Neuron (in vitro differentiated cells): ENCODE data around the gene PSMC4.

ENCODE experiments used
- H2AFZ ChIP-seq: one replicate; pipeline ENCODE4 v1.6.1; 2013; ENCODE audit warnings: low read depth, mild to moderate bottlenecking, inconsistent platforms, low read length, moderate library complexity
- H3K27me3 ChIP-seq: one replicate; pipeline ENCODE4 v1.6.1; 2013; ENCODE audit warnings: low read length; ENCODE audit not compliant: insufficient read depth
- H3K36me3 ChIP-seq: one replicate; pipeline ENCODE4 v1.6.1; 2013; ENCODE audit warnings: low read length; ENCODE audit not compliant: insufficient read depth
- H3K4me1 ChIP-seq: one replicate; pipeline ENCODE4 v1.6.1; 2013; ENCODE audit warnings: low read length; ENCODE audit not compliant: insufficient read depth
- H3K4me3 ChIP-seq: 2 replicates; pipeline ENCODE4 v1.5.1; 2013; ENCODE audit warnings: mild to moderate bottlenecking, low read length, moderate library complexity
- H3K9me3 ChIP-seq: one replicate; pipeline ENCODE4 v1.6.1; 2013; ENCODE audit warnings: low read length

PSMC4 gene

DNA sequence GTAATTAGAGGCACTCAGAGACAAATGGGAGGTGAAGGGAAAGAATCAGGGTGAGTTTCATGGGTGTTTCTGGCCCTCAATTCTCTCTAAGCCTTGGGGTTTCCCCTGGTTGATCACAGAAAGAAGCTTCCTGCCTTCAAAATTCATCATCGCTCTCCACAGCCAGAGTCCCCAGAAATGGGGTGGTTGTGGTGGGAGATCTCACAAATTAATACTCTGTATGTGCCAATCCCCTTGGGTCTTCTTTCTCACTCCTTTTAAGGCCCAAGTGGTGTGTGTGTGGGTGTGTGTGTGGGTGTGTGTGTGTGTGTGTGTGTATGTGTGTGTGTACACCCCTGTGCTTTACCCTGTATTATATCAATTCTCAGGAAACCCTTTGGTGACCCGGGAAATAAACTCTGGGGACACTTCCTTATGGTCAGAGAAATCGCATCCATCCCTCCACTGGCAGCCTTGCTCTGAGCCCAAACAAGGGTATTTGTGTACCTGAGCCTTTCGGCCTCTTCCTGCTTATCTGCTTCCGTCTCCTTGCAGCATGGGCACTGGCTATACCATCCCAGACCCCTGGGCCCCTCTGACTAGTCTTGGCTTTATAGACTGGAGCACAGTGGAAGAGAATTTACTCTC lies 33.8 kb upstream of the PSMC4 start:
- Histone ChIP-seq H3K27me3 (peaks cover 2% of the 10 kb centered on the region), H3K9me3 (peaks cover 3% of the 10 kb centered on the region), H3K4me1 (peaks cover 8% of the 10 kb centered on the region), H3K36me3 (no peaks in the 10 kb centered on the region), H3K4me3 (no peak overlapping the region), H2AFZ (no peak overlapping the region)

DNA sequence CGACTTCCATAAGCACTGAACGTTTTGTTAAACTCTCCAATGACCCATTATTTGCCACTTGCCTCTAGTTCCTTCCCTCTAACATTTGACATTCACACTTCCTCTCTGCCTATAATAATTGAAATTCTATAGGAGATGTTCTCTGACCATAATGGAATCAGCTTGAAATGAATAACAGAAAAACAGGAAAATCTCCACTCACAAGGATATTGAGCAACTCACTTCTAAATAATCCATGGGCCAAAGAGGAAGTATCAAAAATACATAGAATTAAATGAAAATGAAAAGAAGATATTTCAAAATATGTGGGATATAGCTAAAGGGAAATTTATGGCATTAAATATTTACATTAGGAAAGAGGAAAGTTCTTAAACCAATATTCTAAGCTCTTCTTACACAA lies 33.2 kb upstream of the PSMC4 start:
- H3K4me3 ChIP-seq, result no peak overlapping the region
- peaks cover 3% of the 10 kb centered on the region for H3K9me3 ChIP-seq
- peaks cover 10% of the 10 kb centered on the region for H3K4me1 ChIP-seq
- H3K36me3 ChIP-seq, result no peaks in the 10 kb centered on the region
- H2AFZ ChIP-seq, result no peak overlapping the region
- H3K27me3 ChIP-seq, result peaks cover 2% of the 10 kb centered on the region

DNA sequence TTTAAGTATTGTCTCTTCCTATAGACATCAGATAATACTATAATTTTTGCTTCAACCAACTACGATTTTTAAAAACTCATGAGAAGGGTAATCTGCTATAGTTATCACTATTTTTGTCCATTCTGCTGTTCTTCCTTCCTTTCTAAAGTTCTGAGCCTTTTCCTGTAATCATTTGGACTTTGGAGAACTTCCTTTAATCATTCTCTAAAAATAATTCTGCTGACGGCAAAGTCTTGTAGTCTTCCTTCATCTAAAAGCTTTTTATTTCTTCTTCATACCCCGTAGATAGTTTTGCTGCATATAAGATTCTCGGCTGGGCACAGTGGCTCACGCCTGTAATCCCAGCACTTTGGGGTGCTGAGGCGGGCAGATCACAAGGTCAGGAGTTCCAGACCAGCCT lies 31.4 kb upstream of the PSMC4 start:
- Histone ChIP-seq H3K4me3 (no peak overlapping the region), H3K27me3 (peaks cover 2% of the 10 kb centered on the region), H2AFZ (no peak overlapping the region), H3K9me3 (peaks cover 3% of the 10 kb centered on the region), H3K4me1 (peaks cover 10% of the 10 kb centered on the region), H3K36me3 (no peaks in the 10 kb centered on the region)

DNA sequence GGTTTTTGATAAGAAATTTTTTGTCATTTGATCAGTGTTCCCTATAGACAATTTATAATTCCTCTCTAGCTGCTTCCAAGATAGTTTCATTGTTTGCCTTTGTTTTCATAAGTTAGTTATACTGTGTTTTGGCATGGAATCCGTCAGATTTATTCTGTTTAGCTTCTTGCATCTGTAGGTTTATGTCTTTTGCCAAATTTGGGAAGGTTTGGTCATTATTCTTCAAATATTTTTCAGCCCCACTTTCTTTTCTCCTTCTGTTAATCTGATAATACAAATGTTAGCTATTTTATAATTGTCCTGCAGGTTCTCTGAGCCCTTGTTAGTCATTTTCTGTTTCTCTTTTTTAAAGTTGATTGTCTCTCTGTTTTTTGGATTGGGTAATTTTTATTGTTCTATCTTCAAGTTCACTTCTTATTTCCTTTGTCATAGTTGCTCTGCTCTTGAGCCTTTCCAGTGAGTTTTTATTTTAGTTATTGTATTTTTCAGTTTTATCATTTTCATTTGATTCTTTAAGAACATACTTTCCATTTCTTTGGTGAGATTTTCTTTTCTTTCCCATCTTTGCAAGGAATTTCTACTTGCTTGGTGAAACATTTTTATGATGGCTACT lies 30.6 kb upstream of the PSMC4 start:
- H3K9me3 ChIP-seq, result peaks cover 3% of the 10 kb centered on the region
- peaks cover 2% of the 10 kb centered on the region for H3K27me3 ChIP-seq
- peaks cover 10% of the 10 kb centered on the region for H3K4me1 ChIP-seq
- H3K36me3 ChIP-seq, result no peaks in the 10 kb centered on the region
- H2AFZ ChIP-seq, result no peak overlapping the region
- no peak overlapping the region for H3K4me3 ChIP-seq

DNA sequence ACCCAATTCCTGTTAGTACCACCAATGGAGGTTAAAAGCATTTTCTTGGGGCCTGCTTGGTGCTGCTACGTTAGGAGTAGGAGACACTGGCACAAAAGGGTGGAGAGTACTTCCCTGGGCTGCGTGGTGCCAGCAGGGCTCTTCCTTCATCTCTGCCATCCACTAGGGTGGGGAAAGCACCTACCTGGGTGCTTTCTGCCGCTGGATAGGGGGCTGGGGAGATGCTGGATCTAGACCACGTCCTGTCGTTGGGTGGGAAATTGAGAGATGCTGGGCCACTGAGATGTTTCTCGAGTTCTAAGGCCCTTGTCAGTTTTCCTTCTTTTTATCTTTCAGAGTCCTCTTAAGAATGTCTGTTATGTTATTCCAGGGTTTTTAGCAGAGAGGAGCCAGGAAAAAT lies 29.8 kb upstream of the PSMC4 start:
- peaks cover 2% of the 10 kb centered on the region for H3K27me3 ChIP-seq
- H3K4me1 ChIP-seq, result peaks cover 10% of the 10 kb centered on the region

DNA sequence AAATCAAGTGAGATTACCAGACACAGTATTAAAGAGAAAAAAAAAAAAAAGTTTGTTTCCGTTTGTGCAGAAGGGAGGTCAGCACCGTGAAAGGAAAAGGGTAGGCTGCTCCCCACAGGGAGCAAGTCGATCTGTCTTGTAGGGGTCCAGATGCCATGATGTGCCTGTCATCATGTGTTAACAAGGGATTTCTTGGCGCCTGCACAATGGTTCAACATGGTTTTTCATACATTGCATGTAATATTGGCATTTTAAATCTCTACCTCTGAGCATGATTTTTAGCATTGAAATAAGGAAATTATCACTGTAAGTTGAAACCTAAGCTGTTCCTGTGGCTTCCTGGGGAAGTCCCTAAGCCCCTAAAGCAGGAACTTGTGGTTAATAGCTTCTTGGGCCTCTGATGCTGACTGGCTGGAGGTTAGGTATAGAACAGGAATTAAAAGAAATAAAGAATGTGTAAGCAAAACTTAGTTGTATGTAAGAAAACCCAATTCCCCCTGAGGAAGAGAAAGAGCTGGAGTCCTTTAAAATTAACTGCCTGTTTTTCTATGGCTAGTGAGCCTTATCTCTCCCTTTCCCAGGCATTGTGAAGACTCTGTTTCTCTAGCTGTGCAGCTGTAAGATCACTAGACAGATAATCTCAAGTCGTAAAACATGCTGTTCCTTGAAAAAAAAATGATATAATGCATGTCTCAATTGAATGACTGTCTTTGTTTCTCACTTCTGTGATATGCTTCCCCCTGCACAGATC lies 29.2 kb upstream of the PSMC4 start:
- Histone ChIP-seq H2AFZ (no peak overlapping the region), H3K27me3 (no peaks in the 10 kb centered on the region), H3K9me3 (peaks cover 3% of the 10 kb centered on the region)

More for the DNA sequence above, 29.8 kb upstream of the PSMC4 start:
- Histone ChIP-seq H3K9me3 (peaks cover 3% of the 10 kb centered on the region), H3K4me3 (no peak overlapping the region), H2AFZ (no peak overlapping the region), H3K36me3 (no peaks in the 10 kb centered on the region)

DNA sequence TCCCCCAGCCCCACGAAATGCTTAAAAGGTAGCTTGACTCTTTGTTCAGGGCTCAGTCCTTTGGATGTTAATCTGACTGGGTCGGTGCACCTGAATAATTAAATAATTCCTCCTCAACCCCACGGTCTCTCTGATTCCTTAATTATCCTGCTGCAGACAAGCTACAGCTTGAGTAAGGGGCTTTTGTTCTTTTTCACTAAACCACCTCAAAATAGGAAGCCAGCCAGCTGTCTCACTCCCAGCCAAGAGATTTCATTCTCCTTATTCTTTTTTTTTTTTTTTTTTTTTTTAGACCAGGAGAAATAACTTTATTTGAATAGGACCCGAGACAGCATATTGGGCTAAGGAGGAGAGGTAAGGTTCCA lies 28.6 kb upstream of the PSMC4 start:
- H2AFZ ChIP-seq, result no peak overlapping the region
- H3K4me1 ChIP-seq, result peaks cover 10% of the 10 kb centered on the region
- H3K9me3 ChIP-seq, result peaks cover 3% of the 10 kb centered on the region
- no peaks in the 10 kb centered on the region for H3K36me3 ChIP-seq
- no peak overlapping the region for H3K4me3 ChIP-seq
- no peaks in the 10 kb centered on the region for H3K27me3 ChIP-seq

More for the DNA sequence above, 29.2 kb upstream of the PSMC4 start:
- H3K36me3 ChIP-seq, result no peaks in the 10 kb centered on the region
- H3K4me1 ChIP-seq, result peaks cover 10% of the 10 kb centered on the region
- H3K4me3 ChIP-seq, result no peak overlapping the region

DNA sequence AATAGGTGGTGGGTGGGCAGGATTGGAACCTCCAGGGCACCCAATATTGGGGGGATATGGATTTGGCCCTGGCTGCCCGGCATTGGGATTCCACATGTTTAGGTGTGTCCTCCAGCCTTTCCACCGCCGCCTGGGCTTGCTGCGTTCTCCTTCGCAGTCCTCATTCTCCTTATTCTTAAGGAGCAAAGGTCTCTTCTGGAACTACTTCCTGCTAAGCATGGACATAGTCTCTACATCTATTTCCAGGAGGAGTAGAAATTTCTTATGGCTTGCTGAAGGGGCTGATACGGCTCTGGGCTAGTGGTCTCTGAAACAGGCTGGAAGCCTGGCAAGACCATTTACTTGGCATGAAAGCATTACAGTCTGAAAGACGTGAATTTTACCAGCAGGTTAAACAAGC lies 27.4 kb upstream of the PSMC4 start:
- Histone ChIP-seq H3K36me3 (no peaks in the 10 kb centered on the region), H3K9me3 (peaks cover 3% of the 10 kb centered on the region), H2AFZ (no peak overlapping the region), H3K4me1 (peaks cover 10% of the 10 kb centered on the region), H3K4me3 (no peak overlapping the region), H3K27me3 (no peaks in the 10 kb centered on the region)

DNA sequence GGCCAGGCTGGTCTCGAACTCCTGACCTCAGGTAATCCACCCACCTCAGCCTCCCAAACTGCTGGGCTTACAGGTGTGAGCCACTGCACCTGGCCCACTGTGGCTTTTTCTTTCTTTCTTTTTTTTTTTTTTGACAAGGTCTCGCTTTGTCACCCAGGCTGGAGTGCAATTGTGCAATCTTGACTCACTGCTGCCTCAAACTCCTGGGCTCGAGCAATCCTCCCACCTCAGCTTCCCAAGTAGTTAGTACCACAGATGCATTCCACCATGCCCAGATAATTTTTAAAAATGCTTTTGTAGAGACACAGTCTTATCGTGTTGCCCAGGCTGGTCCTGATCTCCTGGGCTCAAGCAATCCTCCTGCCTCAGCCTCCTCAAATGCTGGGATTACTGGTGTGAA lies 24.4 kb upstream of the PSMC4 start:
- Histone ChIP-seq H3K4me3 (no peak overlapping the region), H3K4me1 (peaks cover 9% of the 10 kb centered on the region), H2AFZ (no peak overlapping the region), H3K36me3 (no peaks in the 10 kb centered on the region), H3K9me3 (no peaks in the 10 kb centered on the region), H3K27me3 (no peaks in the 10 kb centered on the region)

DNA sequence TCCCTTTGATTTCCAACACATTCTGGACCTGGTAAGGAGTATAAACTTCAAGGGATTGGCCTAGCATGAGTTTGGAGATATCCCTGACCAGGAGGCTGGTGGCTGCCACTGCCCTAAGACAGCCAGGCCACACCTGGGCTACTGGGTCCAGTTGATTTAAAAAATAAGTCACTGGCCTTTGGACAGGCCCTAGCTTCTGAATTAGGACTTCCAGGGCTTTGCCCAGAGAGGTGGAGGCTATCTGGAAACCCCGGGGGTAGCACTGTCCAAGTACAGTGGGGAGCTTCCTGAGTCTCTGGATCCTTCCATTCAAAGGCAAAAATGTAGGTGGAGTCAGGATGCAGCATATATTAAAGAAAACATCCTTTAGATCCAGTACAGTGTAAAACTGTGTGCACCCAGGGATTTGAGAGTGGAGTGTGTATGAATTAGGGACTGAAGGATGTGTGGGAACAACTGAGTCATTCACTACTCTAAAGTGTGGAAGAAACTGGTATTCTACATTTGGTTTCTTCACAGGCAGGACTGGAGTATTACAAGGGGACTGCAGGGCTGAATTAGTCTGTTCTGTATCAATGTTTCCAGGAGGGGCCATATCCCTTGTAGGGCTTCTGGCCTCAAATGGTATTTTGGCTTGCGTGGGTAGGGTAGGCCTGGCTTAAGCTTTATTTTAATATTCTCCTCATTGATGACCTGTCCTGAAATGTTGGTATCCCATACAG lies 21.8 kb upstream of the PSMC4 start:
- H3K36me3 ChIP-seq, result no peaks in the 10 kb centered on the region
- no peaks in the 10 kb centered on the region for H3K4me1 ChIP-seq
- no peaks in the 10 kb centered on the region for H3K27me3 ChIP-seq
- H3K4me3 ChIP-seq, result no peak overlapping the region
- H2AFZ ChIP-seq, result no peak overlapping the region
- no peaks in the 10 kb centered on the region for H3K9me3 ChIP-seq

DNA sequence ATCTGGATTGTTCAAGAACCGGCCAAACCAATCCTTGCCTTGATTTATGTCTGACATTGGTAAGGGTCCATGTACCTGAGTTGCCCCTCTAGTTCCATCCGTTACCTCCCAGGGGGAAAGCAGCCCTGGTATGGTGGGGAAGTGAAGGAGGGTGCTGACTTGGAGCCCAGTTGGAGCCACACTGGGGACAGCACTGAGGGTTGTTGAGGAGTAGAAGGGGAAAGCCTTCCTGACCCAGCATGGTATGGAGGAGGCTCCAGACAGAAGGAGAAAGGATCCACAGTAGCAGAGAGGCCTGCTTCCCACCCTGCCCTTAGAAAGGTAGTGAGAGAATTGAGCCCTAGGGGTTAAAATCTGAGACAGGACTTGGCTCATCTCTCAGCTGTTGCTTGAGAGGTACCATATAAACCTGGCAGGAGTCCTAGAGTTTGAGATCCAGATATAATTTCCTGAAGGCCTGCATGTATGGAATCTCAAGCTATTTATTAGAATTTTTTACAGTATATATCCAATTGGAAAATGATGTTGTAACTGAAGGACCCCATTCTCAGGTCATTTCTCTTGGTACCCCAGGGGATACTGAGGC lies 19.8 kb upstream of the PSMC4 start:
- Histone ChIP-seq H3K4me3 (no peak overlapping the region), H3K27me3 (no peaks in the 10 kb centered on the region), H3K4me1 (no peaks in the 10 kb centered on the region), H3K9me3 (no peaks in the 10 kb centered on the region), H3K36me3 (no peaks in the 10 kb centered on the region), H2AFZ (no peak overlapping the region)

DNA sequence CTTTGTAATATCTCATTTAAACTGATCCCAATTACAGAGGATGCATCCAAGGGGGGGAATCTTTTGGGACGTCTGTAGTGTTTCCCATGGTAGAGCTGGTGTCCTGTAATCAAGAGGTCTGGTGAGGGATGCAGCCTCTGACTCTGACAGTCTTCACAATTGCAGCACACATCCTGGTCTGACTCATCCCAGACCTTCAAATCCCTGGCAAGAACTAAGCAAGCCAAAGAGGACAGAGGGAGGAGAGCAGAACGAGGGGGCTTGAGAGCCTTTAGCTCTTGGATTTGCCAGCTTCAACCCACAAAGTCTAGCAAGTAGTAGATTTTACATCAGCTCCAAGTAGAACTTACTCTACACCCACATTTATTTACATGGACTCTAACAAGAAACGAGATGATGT lies 19.3 kb upstream of the PSMC4 start:
- Histone ChIP-seq H2AFZ (no peak overlapping the region), H3K27me3 (no peaks in the 10 kb centered on the region), H3K36me3 (no peaks in the 10 kb centered on the region), H3K9me3 (no peaks in the 10 kb centered on the region), H3K4me1 (no peaks in the 10 kb centered on the region), H3K4me3 (no peak overlapping the region)

DNA sequence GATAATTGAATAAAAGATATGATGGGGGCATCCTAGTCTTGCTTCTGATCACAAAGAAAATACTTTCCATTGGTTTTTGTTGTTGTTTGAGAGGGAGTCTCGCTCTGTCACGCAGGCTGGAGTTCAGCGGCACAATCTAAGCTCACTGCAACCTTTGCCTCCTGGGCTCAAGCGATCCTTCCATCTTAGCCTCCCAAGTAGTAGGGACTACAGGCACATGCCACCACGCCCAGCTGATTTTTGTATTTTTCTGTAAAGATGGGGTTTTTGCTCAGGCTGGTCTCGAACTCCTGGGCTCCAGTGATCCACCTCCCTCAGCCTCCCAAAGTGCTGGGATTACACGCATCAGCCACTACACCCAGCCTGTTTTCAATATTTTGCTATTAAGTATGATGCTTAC lies 17.1 kb upstream of the PSMC4 start:
- Histone ChIP-seq H3K4me1 (no peaks in the 10 kb centered on the region), H2AFZ (no peak overlapping the region), H3K36me3 (no peaks in the 10 kb centered on the region), H3K9me3 (no peaks in the 10 kb centered on the region), H3K4me3 (no peak overlapping the region), H3K27me3 (no peaks in the 10 kb centered on the region)
